Esophagus squamous epithelium (tissue), 4 donors: ENCODE measurements around the gene CH25H.

Experiments used
- CTCF ChIP-seq, 6 experiments: fragments of 450-650 bp in 4 of 6; fragments of 200-600 bp in 2 of 6; sonication (generic) in 2 of 6; IDR thresholded peaks; one replicate each; pipeline ENCODE4 v1.5.1; 2016 to 2019; ENCODE audit warnings: antibody characterized with exemption in 6 of 6, mild to moderate bottlenecking in 4 of 6, moderate library complexity in 4 of 6
- POLR2A ChIP-seq, 4 donors: fragments of 450-650 bp; IDR thresholded peaks; one replicate each; pipeline ENCODE4 v1.6.1; 2017; ENCODE audit warnings: antibody characterized with exemption in 4 of 4, mild to moderate bottlenecking in 4 of 4, moderate library complexity in 3 of 4

- TF ChIP-seq CTCF (IDR thresholded peaks at IDR 0.05) (no peak), POLR2A (IDR thresholded peaks at IDR 0.05) (no peak)
These were observed 35.2 kb upstream of the CH25H start for GRCh38 chr10:89242345-89242684.
